Astrocyte of the cerebellum (primary cell): ENCODE measurements around the gene DCPS.
"Not testable (repeated sequence)": the region's sequence is repeated elsewhere in the genome, so short reads cannot be mapped to it uniquely, and the experiment has no call there.

Source experiments
- DNase-seq: peaks from one replicate; pipeline ENCODE4 v3.0.0-alpha.2; 2011; ENCODE audit warnings: low read depth
- H3K4me3 ChIP-seq: 2 replicates; pipeline ENCODE4 v1.5.1; 2011; ENCODE audit warnings: mild to moderate bottlenecking, low read depth, low read length, moderate library complexity
- CTCF ChIP-seq: IDR thresholded peaks from 2 replicates; pipeline ENCODE4 v1.5.1; 2012; ENCODE audit warnings: low read length, low read depth, moderate library complexity, mild to moderate bottlenecking; ENCODE audit errors: missing control alignments
- in situ Hi-C: cut with HindIII; loops from 2 replicates; pipeline ENCODE4 v1.10.0; 2017; ENCODE audit warnings: low sequenced_read_pairs

Gene DCPS

GRCh38 chr11:126345759-126346585, 42.1 kb downstream of the DCPS start:
- DNase-seq, result no peak
- H3K4me3 ChIP-seq, result no peak overlapping the region
- TF ChIP-seq CTCF, result no peak
- in situ Hi-C loops, result no loop called here

- DNase-seq, result no peak
- no peak for TF ChIP-seq CTCF
- in situ Hi-C loops, result no loop called here
- H3K4me3 ChIP-seq, result no peak overlapping the region
Observed at GRCh38 chr11:126346586-126346940, 42.7 kb downstream of the DCPS start.

- DNase-seq, H3K4me3 ChIP-seq, in situ Hi-C loops: not testable (repeated sequence)
Observed at GRCh38 chr11:126346946-126347345, 43.1 kb downstream of the DCPS start.

GRCh38 chr11:126347751-126348668, 44.1 kb downstream of the DCPS start:
- no peak for DNase-seq
- in situ Hi-C loops, result no loop called here
- TF ChIP-seq CTCF, result no peak
- H3K4me3 ChIP-seq, result no peak overlapping the region

- in situ Hi-C loops, result no loop called here
- no peak overlapping the region for H3K4me3 ChIP-seq
- DNase-seq, result no peak
- TF ChIP-seq CTCF, result no peak
Observed at GRCh38 chr11:126348806-126349582, 45.1 kb downstream of the DCPS start.

GRCh38 chr11:126350836-126351235, 47.0 kb downstream of the DCPS start:
- no peak for DNase-seq
- H3K4me3 ChIP-seq, result no peak overlapping the region
- in situ Hi-C loops, result no loop called here
- TF ChIP-seq CTCF, result no peak
